K562 (cell line): ENCODE results near the gene RNF113B.

ENCODE experiments used
- CREM ChIP-seq: IDR thresholded peaks from 2 replicates; pipeline ENCODE4 v1.6.1; 2014; ENCODE audit warnings: antibody characterized with exemption, low read depth
- JUND ChIP-seq, 2 experiments: IDR thresholded peaks; 2 replicates in 1 of 2; 3 replicates in 1 of 2; pipeline ENCODE4 v1.6.1; 2011; ENCODE audit warnings: borderline replicate concordance in 2 of 2, low read depth in 2 of 2, low read length in 2 of 2, improper control_type of control experiment in 1 of 2, missing biosample characterization in 1 of 2, missing genetic modification characterization in 1 of 2, missing genetic modification reagents in 1 of 2
- MEF2A ChIP-seq: IDR thresholded peaks from 2 replicates; pipeline ENCODE4 v1.6.1; 2011; ENCODE audit warnings: low read depth, mild to moderate bottlenecking, low read length, moderate library complexity; ENCODE audit not compliant: control insufficient read depth
- POLR2A ChIP-seq: fragments of 450-650 bp; conservative IDR thresholded peaks from 2 replicates; pipeline ENCODE4 v1.6.1; 2016
- RAD21 ChIP-seq, 2 experiments: fragments of 250-450 bp in 1 of 2; fragments of 450-650 bp in 1 of 2; sonication (Bioruptor Pico) in 1 of 2; formaldehyde crosslinking in 1 of 2; IDR thresholded peaks in 1 of 2; conservative IDR thresholded peaks in 1 of 2; 2 replicates each; pipeline versions ENCODE4 v1.4.0 to v1.8.0; 2020 to 2022; ENCODE audit warnings: mild to moderate bottlenecking in 2 of 2, moderate library complexity in 1 of 2
- SMAD1 ChIP-seq: fragments of 150-350 bp; IDR thresholded peaks from 2 replicates; pipeline ENCODE4 v1.6.1; 2014; ENCODE audit warnings: low read length, low read depth; ENCODE audit not compliant: partially characterized antibody
- TCF7 ChIP-seq: sonication (generic); IDR thresholded peaks from 2 replicates; pipeline ENCODE4 v1.6.1; 2016; ENCODE audit warnings: antibody characterized with exemption, borderline replicate concordance
- TF ChIP-seq, protein P1 (sequence below), 3 experiments: IDR thresholded peaks in 2 of 3; conservative IDR thresholded peaks in 1 of 3; 2 replicates each; pipeline ENCODE4 v1.5.1; 2011 to 2012; ENCODE audit warnings: low read length in 3 of 3, mild to moderate bottlenecking in 3 of 3, control low read depth in 2 of 3, improper control_type of control experiment in 1 of 3, inconsistent platforms in 1 of 3, low read depth in 1 of 3, mixed read lengths in 1 of 3, moderate library complexity in 1 of 3; ENCODE audit not compliant: insufficient read depth in 2 of 3
- TF ChIP-seq, protein P2 (sequence below), 2 experiments: fragments of 450-650 bp; formaldehyde crosslinking in 1 of 2; IDR thresholded peaks; 2 replicates each; pipeline versions ENCODE4 v1.4.0 to v1.6.1; 2014 to 2020; ENCODE audit warnings: mild to moderate bottlenecking in 2 of 2, borderline replicate concordance in 1 of 2, low read depth in 1 of 2
- TF ChIP-seq, protein P3 (sequence below), 2 experiments: fragments of 200-800 bp in 1 of 2; sonication (Bioruptor generic) in 1 of 2; sonication (generic) in 1 of 2; formaldehyde crosslinking in 1 of 2; IDR thresholded peaks in 1 of 2; conservative IDR thresholded peaks in 1 of 2; 2 replicates each; pipeline versions ENCODE4 v1.5.0 to v1.6.1; 2016 to 2020; ENCODE audit warnings: missing compliant biosample characterization in 1 of 2, missing genetic modification characterization in 1 of 2, missing genetic modification reagents in 1 of 2

DNA sequence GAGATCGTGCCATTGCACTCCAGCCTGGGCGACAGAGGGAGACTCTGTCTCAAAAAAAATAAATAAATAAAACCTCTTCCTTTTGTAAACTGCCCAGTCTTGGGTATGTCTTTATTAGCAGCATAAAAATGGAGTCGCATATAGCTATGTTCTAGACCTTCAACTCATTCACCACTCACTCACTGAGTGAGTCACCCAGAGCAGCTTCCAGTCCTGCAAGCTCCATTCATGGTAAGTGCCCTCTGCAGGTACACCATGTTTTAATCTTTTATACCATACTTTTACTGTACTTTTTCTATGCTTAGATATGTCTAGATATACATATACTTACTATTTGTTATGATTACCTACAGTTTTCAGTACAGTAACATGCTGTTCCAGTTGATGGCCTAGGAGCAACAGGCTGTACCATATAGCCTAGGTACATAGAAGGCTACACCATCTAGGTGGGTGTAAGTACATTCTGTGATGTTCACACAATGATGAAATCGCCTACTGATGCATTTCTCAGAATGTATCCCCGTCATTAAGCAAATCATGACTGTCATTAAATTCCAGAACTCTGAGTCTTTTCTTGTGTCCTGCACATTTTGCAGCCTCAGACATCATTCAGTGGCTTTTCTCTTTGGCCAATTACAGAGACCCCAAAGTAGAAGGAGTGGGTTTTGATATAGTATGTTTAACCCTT, 47.9 kb downstream of the RNF113B start:
- no peak for TF ChIP-seq TCF7
- TF ChIP-seq, protein P1, sequence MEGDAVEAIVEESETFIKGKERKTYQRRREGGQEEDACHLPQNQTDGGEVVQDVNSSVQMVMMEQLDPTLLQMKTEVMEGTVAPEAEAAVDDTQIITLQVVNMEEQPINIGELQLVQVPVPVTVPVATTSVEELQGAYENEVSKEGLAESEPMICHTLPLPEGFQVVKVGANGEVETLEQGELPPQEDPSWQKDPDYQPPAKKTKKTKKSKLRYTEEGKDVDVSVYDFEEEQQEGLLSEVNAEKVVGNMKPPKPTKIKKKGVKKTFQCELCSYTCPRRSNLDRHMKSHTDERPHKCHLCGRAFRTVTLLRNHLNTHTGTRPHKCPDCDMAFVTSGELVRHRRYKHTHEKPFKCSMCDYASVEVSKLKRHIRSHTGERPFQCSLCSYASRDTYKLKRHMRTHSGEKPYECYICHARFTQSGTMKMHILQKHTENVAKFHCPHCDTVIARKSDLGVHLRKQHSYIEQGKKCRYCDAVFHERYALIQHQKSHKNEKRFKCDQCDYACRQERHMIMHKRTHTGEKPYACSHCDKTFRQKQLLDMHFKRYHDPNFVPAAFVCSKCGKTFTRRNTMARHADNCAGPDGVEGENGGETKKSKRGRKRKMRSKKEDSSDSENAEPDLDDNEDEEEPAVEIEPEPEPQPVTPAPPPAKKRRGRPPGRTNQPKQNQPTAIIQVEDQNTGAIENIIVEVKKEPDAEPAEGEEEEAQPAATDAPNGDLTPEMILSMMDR (IDR thresholded peaks at IDR 0.05 in 2 of 3, conservative IDR thresholded peaks at IDR 0.05 in 1 of 3; ENCODE audit: insufficient read depth in 2 of 3, low read depth in 1 of 3, low read length in 3 of 3): no peak
- TF ChIP-seq, protein P2, sequence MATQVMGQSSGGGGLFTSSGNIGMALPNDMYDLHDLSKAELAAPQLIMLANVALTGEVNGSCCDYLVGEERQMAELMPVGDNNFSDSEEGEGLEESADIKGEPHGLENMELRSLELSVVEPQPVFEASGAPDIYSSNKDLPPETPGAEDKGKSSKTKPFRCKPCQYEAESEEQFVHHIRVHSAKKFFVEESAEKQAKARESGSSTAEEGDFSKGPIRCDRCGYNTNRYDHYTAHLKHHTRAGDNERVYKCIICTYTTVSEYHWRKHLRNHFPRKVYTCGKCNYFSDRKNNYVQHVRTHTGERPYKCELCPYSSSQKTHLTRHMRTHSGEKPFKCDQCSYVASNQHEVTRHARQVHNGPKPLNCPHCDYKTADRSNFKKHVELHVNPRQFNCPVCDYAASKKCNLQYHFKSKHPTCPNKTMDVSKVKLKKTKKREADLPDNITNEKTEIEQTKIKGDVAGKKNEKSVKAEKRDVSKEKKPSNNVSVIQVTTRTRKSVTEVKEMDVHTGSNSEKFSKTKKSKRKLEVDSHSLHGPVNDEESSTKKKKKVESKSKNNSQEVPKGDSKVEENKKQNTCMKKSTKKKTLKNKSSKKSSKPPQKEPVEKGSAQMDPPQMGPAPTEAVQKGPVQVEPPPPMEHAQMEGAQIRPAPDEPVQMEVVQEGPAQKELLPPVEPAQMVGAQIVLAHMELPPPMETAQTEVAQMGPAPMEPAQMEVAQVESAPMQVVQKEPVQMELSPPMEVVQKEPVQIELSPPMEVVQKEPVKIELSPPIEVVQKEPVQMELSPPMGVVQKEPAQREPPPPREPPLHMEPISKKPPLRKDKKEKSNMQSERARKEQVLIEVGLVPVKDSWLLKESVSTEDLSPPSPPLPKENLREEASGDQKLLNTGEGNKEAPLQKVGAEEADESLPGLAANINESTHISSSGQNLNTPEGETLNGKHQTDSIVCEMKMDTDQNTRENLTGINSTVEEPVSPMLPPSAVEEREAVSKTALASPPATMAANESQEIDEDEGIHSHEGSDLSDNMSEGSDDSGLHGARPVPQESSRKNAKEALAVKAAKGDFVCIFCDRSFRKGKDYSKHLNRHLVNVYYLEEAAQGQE (IDR thresholded peaks at IDR 0.05; ENCODE audit: borderline replicate concordance): no peak
- TF ChIP-seq, protein P2 (CRISPR knock-in tag; IDR thresholded peaks at IDR 0.05; ENCODE audit: low read depth): no peak
- TF ChIP-seq RAD21 (CRISPR knock-in tag; conservative IDR thresholded peaks at IDR 0.05 in 1 of 2, IDR thresholded peaks at IDR 0.05 in 1 of 2): no peak
- TF ChIP-seq, protein P3, sequence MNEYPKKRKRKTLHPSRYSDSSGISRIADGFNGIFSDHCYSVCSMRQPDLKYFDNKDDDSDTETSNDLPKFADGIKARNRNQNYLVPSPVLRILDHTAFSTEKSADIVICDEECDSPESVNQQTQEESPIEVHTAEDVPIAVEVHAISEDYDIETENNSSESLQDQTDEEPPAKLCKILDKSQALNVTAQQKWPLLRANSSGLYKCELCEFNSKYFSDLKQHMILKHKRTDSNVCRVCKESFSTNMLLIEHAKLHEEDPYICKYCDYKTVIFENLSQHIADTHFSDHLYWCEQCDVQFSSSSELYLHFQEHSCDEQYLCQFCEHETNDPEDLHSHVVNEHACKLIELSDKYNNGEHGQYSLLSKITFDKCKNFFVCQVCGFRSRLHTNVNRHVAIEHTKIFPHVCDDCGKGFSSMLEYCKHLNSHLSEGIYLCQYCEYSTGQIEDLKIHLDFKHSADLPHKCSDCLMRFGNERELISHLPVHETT (CRISPR knock-in tag; conservative IDR thresholded peaks at IDR 0.05 in 1 of 2, IDR thresholded peaks at IDR 0.05 in 1 of 2): no peak
- TF ChIP-seq JUND (IDR thresholded peaks at IDR 0.05; ENCODE audit: borderline replicate concordance, low read depth, low read length): no peak
- TF ChIP-seq JUND (tag; IDR thresholded peaks at IDR 0.05; ENCODE audit: borderline replicate concordance, low read depth, low read length): no peak
- no peak for TF ChIP-seq CREM
- TF ChIP-seq MEF2A: no peak
- no peak for TF ChIP-seq SMAD1
- TF ChIP-seq POLR2A: no peak
